ENCODE measurements around the gene CAPZA2.

The CAPZA2 gene

GRCh38 chr7:116863936-116864500, 1.6 kb downstream of the CAPZA2 start:
- Histone ChIP-seq H3K4me1 (ENCODE audit: insufficient read depth, low read length) (peaks cover 39% of the 10 kb centered on the region), H3K36me3 (ENCODE audit: insufficient read depth, low read length) (no peaks in the 10 kb centered on the region), H3K4me3 (ENCODE audit: low read depth in 1 of 2, low read length in 2 of 2) (peak overlapping the region; percentile 74 to 77), H2AFZ (ENCODE audit: low read depth, low read length) (no peak overlapping the region), H3K27ac (ENCODE audit: low read length) (peak overlapping the region; percentile 91; the same call in 1 of the 2 replicates), H3K79me2 (ENCODE audit: insufficient read depth, low read length) (peaks cover 65% of the 10 kb centered on the region), H4K20me1 (ENCODE audit: insufficient read depth, low read length) (peaks cover 36% of the 10 kb centered on the region), H3K27me3 (ENCODE audit: insufficient read depth, low read length, poor library complexity) (no peaks in the 10 kb centered on the region), H3K9ac (ENCODE audit: low read depth, low read length) (peak overlapping the region; percentile 91), H3K4me2 (ENCODE audit: insufficient read depth, low read length) (peak overlapping the region; percentile 91), H3K9me3 (ENCODE audit: insufficient read depth, low read length, severe bottlenecking) (no peaks in the 10 kb centered on the region)
- TF ChIP-seq CTCF (IDR thresholded peaks at IDR 0.05; ENCODE audit: borderline replicate concordance, extremely low read depth, low read length, poor library complexity, severe bottlenecking) = no peak
- TF ChIP-seq EZH2 (IDR thresholded peaks at IDR 0.05; ENCODE audit: borderline replicate concordance, low read depth, low read length, severe bottlenecking) = no peak
- ATAC-seq (ENCODE audit: insufficient read depth, low read depth) (no peak), DNase-seq (no peak)

GRCh38 chr7:116871061-116871700, 8.8 kb downstream of the CAPZA2 start:
- no peaks in the 10 kb centered on the region for H3K27me3 ChIP-seq (ENCODE audit: insufficient read depth, low read length, poor library complexity)
- ATAC-seq (ENCODE audit: insufficient read depth, low read depth) (no peak), DNase-seq (no peak)
- peaks cover 23% of the 10 kb centered on the region for H3K36me3 ChIP-seq (ENCODE audit: insufficient read depth, low read length)
- H4K20me1 ChIP-seq (ENCODE audit: insufficient read depth, low read length) = peaks cover 86% of the 10 kb centered on the region
- peaks cover 100% of the 10 kb centered on the region for H3K79me2 ChIP-seq (ENCODE audit: insufficient read depth, low read length)
- peaks cover 13% of the 10 kb centered on the region for H3K4me1 ChIP-seq (ENCODE audit: insufficient read depth, low read length)
- H3K4me3 ChIP-seq (ENCODE audit: low read depth in 1 of 2, low read length in 2 of 2) = no peak overlapping the region
- no peak overlapping the region for H3K9ac ChIP-seq (ENCODE audit: low read depth, low read length)
- no peak overlapping the region for H2AFZ ChIP-seq (ENCODE audit: low read depth, low read length)
- TF ChIP-seq CTCF (IDR thresholded peaks at IDR 0.05; ENCODE audit: borderline replicate concordance, extremely low read depth, low read length, poor library complexity, severe bottlenecking) = no peak
- TF ChIP-seq EZH2 (IDR thresholded peaks at IDR 0.05; ENCODE audit: borderline replicate concordance, low read depth, low read length, severe bottlenecking) = no peak
- H3K4me2 ChIP-seq (ENCODE audit: insufficient read depth, low read length) = no peak overlapping the region
- no peaks in the 10 kb centered on the region for H3K9me3 ChIP-seq (ENCODE audit: insufficient read depth, low read length, severe bottlenecking)
- no peak overlapping the region for H3K27ac ChIP-seq (ENCODE audit: low read length)

GRCh38 chr7:116872026-116872425, 9.6 kb downstream of the CAPZA2 start:
- peaks cover 31% of the 10 kb centered on the region for H3K36me3 ChIP-seq (ENCODE audit: insufficient read depth, low read length)
- H3K4me3 ChIP-seq (ENCODE audit: low read depth in 1 of 2, low read length in 2 of 2) = no peak overlapping the region
- no peaks in the 10 kb centered on the region for H3K27me3 ChIP-seq (ENCODE audit: insufficient read depth, low read length, poor library complexity)
- TF ChIP-seq EZH2 (IDR thresholded peaks at IDR 0.05; ENCODE audit: borderline replicate concordance, low read depth, low read length, severe bottlenecking) = no peak
- TF ChIP-seq CTCF (IDR thresholded peaks at IDR 0.05; ENCODE audit: borderline replicate concordance, extremely low read depth, low read length, poor library complexity, severe bottlenecking) = no peak
- H4K20me1 ChIP-seq (ENCODE audit: insufficient read depth, low read length) = peaks cover 89% of the 10 kb centered on the region
- no peak for ATAC-seq (ENCODE audit: insufficient read depth, low read depth)
- no peak for DNase-seq
- peaks cover 7% of the 10 kb centered on the region for H3K4me1 ChIP-seq (ENCODE audit: insufficient read depth, low read length)
- peaks cover 100% of the 10 kb centered on the region for H3K79me2 ChIP-seq (ENCODE audit: insufficient read depth, low read length)
- H3K4me2 ChIP-seq (ENCODE audit: insufficient read depth, low read length) = no peak overlapping the region
- H2AFZ ChIP-seq (ENCODE audit: low read depth, low read length) = no peak overlapping the region
- H3K27ac ChIP-seq (ENCODE audit: low read length) = no peak overlapping the region
- no peak overlapping the region for H3K9ac ChIP-seq (ENCODE audit: low read depth, low read length)
- no peaks in the 10 kb centered on the region for H3K9me3 ChIP-seq (ENCODE audit: insufficient read depth, low read length, severe bottlenecking)

Data from DND-41 (cell line).